DMS53 treated with DMSO at 0.1 percent for 48 hours (cell line): Measurements from ENCODE around the gene DDX11.
"Not testable (repeated sequence)": the region's sequence is repeated elsewhere in the genome, so short reads cannot be mapped to it uniquely, and the experiment has no call there.

Experiments
- DNase-seq: peaks from one replicate; lab custom pipeline; 2025; ENCODE audit not compliant: unreplicated experiment; lab: John Stamatoyannopoulos, UW

The DDX11 gene

GRCh38 chr12:31073527-31074332 lies at the start of gene DDX11:
Gene DDX11 (plus strand): TSS chr12:31073860. CDS start chr12:31078394, 4,534 bp downstream.
- peak; percentile 94 for DNase-seq

GRCh38 chr12:31026202-31026601 lies 47.5 kb upstream of the DDX11 start:
- peak; percentile 52 for DNase-seq

GRCh38 chr12:31027006-31027405 lies 46.7 kb upstream of the DDX11 start:
- DNase-seq, result not testable (repeated sequence)

- DNase-seq, result no peak
Observed at GRCh38 chr12:31029468-31029867, 44.2 kb upstream of the DDX11 start.

GRCh38 chr12:31029916-31030562 lies 43.6 kb upstream of the DDX11 start:
- DNase-seq, result no peak

- no peak for DNase-seq
Observed at GRCh38 chr12:31031951-31032335, 41.7 kb upstream of the DDX11 start.

- no peak for DNase-seq
Observed at GRCh38 chr12:31033146-31033545, 40.5 kb upstream of the DDX11 start.

GRCh38 chr12:31033681-31034080 lies 40.0 kb upstream of the DDX11 start:
- DNase-seq, result no peak

GRCh38 chr12:31034372-31034771 lies 39.3 kb upstream of the DDX11 start:
- DNase-seq, result no peak

GRCh38 chr12:31035226-31035625 lies 38.4 kb upstream of the DDX11 start:
- DNase-seq, result no peak

GRCh38 chr12:31035967-31036665 lies 37.5 kb upstream of the DDX11 start:
- DNase-seq, result peak; percentile 60

GRCh38 chr12:31037028-31037427 lies 36.6 kb upstream of the DDX11 start:
- no peak for DNase-seq

GRCh38 chr12:31037931-31038330 lies 35.7 kb upstream of the DDX11 start:
- no peak for DNase-seq

- no peak for DNase-seq
Observed at GRCh38 chr12:31041033-31041564, 32.6 kb upstream of the DDX11 start.

- not testable (repeated sequence) for DNase-seq
Observed at GRCh38 chr12:31050143-31050542, 23.5 kb upstream of the DDX11 start.

GRCh38 chr12:31050548-31050947 lies 23.1 kb upstream of the DDX11 start:
- DNase-seq, result not testable (repeated sequence)

GRCh38 chr12:31051692-31052091 lies 22.0 kb upstream of the DDX11 start:
- not testable (repeated sequence) for DNase-seq

GRCh38 chr12:31052121-31052520 lies 21.5 kb upstream of the DDX11 start:
- DNase-seq, result not testable (repeated sequence)

GRCh38 chr12:31052666-31053439 lies 20.8 kb upstream of the DDX11 start:
- not testable (repeated sequence) for DNase-seq

- not testable (repeated sequence) for DNase-seq
Observed at GRCh38 chr12:31053944-31054343, 19.7 kb upstream of the DDX11 start.

GRCh38 chr12:31057671-31058070 lies 16.0 kb upstream of the DDX11 start:
- no peak for DNase-seq
